T47D (cell line): ENCODE results near the gene SS18L1.

Source experiments
- DNase-seq, 2 experiments: peaks; one replicate each; pipeline versions ENCODE4 v3.0.0 to v3.0.0-alpha.2; 2011 to 2012; ENCODE audit warnings: low read depth in 1 of 2, low spot score in 1 of 2
- JUND ChIP-seq: IDR thresholded peaks from 2 replicates; pipeline ENCODE4 v1.6.1; 2012; ENCODE audit warnings: low read depth
- in situ Hi-C: cut with HindIII; loops from 2 replicates; pipeline ENCODE4 v1.10.0; 2016; ENCODE audit warnings: low sequenced_read_pairs, low pct_unique_long_range_greater_than_20kb

SS18L1 gene

GRCh38 chr20:62136283-62137091 lies 7.1 kb upstream of the SS18L1 start:
- in situ Hi-C loops, result no loop called here
- TF ChIP-seq JUND, result no peak
- peak; percentile 67 to 83 for DNase-seq

- TF ChIP-seq JUND, result no peak
- DNase-seq, result no peak
- in situ Hi-C loops, result no loop called here
Observed at GRCh38 chr20:62137092-62137384, 6.5 kb upstream of the SS18L1 start.

- in situ Hi-C loops, result no loop called here
- no peak for TF ChIP-seq JUND
- DNase-seq, result no peak
Observed at GRCh38 chr20:62137478-62138203, 5.9 kb upstream of the SS18L1 start.

- no peak for TF ChIP-seq JUND
- DNase-seq, result no peak
- in situ Hi-C loops, result no loop called here
Observed at GRCh38 chr20:62138204-62138543, 5.4 kb upstream of the SS18L1 start.

- DNase-seq, result no peak
- in situ Hi-C loops, result no loop called here
- TF ChIP-seq JUND, result no peak
Observed at GRCh38 chr20:62138912-62139311, 4.7 kb upstream of the SS18L1 start.

GRCh38 chr20:62139636-62140035 lies 3.9 kb upstream of the SS18L1 start:
- DNase-seq, result no peak
- TF ChIP-seq JUND, result no peak
- in situ Hi-C loops, result no loop called here

GRCh38 chr20:62141043-62141396 lies 2.5 kb upstream of the SS18L1 start:
- no peak for TF ChIP-seq JUND
- in situ Hi-C loops, result no loop called here
- DNase-seq, result no peak

- TF ChIP-seq JUND, result no peak
- DNase-seq, result peak in 1 of 2 experiments; percentile 55
- in situ Hi-C loops, result no loop called here
Observed at GRCh38 chr20:62141397-62142251, 1.9 kb upstream of the SS18L1 start.

- DNase-seq, result no peak
Observed at GRCh38 chr20:62142252-62143080, 1.1 kb upstream of the SS18L1 start.

GRCh38 chr20:62143957-62144825 lies 622 bp downstream of the SS18L1 start:
- in situ Hi-C loops, result no loop called here
- peak; percentile 79 to 87 for DNase-seq
- no peak for TF ChIP-seq JUND

More at GRCh38 chr20:62142252-62143080, 1.1 kb upstream of the SS18L1 start:
- no peak for TF ChIP-seq JUND
- in situ Hi-C loops, result no loop called here

- no peak for TF ChIP-seq JUND
- in situ Hi-C loops, result no loop called here
- no peak for DNase-seq
Observed at GRCh38 chr20:62145688-62146018, 2.1 kb downstream of the SS18L1 start.
